NCI-H82 treated with DMSO at 0.1 percent for 48 hours (cell line): Measurements from ENCODE around the gene GPR148.

ENCODE experiments used
- DNase-seq: peaks from one replicate; lab custom pipeline; 2025; ENCODE audit not compliant: unreplicated experiment; lab: John Stamatoyannopoulos, UW

The GPR148 gene

GRCh38 chr2:130768191-130768855, 39.5 kb downstream of the GPR148 start:
- no peak for DNase-seq

- DNase-seq: no peak
Measured at GRCh38 chr2:130769343-130769907, 40.6 kb downstream of the GPR148 start.

DNA sequence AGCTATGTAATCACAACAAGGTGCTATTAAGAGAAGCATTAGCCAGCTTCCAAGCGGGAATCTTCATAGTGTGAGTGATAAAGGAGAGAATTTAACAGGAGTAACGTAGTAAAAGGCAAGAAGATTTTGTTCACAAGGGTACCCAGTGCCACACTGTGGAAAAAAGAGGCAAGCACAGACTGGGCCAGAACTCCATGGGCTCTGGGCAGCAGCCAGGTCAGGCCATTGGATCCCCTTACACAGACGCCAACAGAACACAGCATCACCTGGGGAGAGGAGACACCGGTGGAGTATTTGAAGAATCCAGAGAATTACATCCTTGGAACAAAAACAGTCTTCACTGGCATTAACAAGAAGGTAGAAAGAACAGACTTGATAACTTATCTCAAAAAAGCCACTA, 47.7 kb downstream of the GPR148 start:
- DNase-seq: no peak

- no peak for DNase-seq
Measured at GRCh38 chr2:130778781-130779180, 49.9 kb downstream of the GPR148 start.
